Renal pelvis (tissue), 4 donors: Measurements from ENCODE around the gene RGS7. TPM values are rescaled to one million over a fixed set of nuclear protein-coding genes. Genes with fewer than 3 reads are reported as not detected.
"Not testable (repeated sequence)": the region's sequence is repeated elsewhere in the genome, so short reads cannot be mapped to it uniquely, and the experiment has no call there.

Source experiments
- DNase-seq: peaks from one replicate; pipeline ENCODE4 v3.0.0-alpha.2; 2013
- polyA plus RNA-seq, 3 donors: library from polyadenylated mRNA; unstranded; fragments of 120-200 nt; gene quantifications; one replicate each; pipeline ENCODE4 v1.2.1, GENCODE V29; 2013; ENCODE audit not compliant: insufficient read length in 3 of 3

RGS7 gene
- polyA plus RNA-seq, 3 donors = 4.4 to 4.9 (median 4.6) TPM

- no peak for DNase-seq
Measured at GRCh38 chr1:240980342-240980741, 376.7 kb downstream of the RGS7 start.

- DNase-seq = no peak
Measured at GRCh38 chr1:240976685-240977084, 380.3 kb downstream of the RGS7 start.

- no peak for DNase-seq
Measured at GRCh38 chr1:240973875-240974274, 383.1 kb downstream of the RGS7 start.

- DNase-seq = not testable (repeated sequence)
Measured at GRCh38 chr1:240972059-240972458, 384.9 kb downstream of the RGS7 start.

- DNase-seq = no peak
Measured at GRCh38 chr1:240970253-240970652, 386.8 kb downstream of the RGS7 start.

GRCh38 chr1:240968864-240969263 is 388.1 kb downstream of the RGS7 start:
- no peak for DNase-seq

GRCh38 chr1:240967070-240967724 is 389.8 kb downstream of the RGS7 start:
- DNase-seq = no peak

- DNase-seq = no peak
Measured at GRCh38 chr1:240965581-240966091, 391.4 kb downstream of the RGS7 start.

- no peak for DNase-seq
Measured at GRCh38 chr1:240962086-240962485, 394.9 kb downstream of the RGS7 start.

GRCh38 chr1:240956424-240956823 is 400.6 kb downstream of the RGS7 start:
- DNase-seq = no peak

GRCh38 chr1:240956020-240956419 is 401.0 kb downstream of the RGS7 start:
- DNase-seq = no peak

- no peak for DNase-seq
Measured at GRCh38 chr1:240947438-240948224, 409.4 kb downstream of the RGS7 start.

- no peak for DNase-seq
Measured at GRCh38 chr1:240946926-240947325, 410.1 kb downstream of the RGS7 start.

GRCh38 chr1:240942901-240943300 is 414.1 kb downstream of the RGS7 start:
- no peak for DNase-seq

- DNase-seq = no peak
Measured at GRCh38 chr1:240941701-240942370, 415.2 kb downstream of the RGS7 start.

- no peak for DNase-seq
Measured at GRCh38 chr1:240936911-240937668, 419.9 kb downstream of the RGS7 start.

- DNase-seq = no peak
Measured at GRCh38 chr1:240935920-240936319, 421.1 kb downstream of the RGS7 start.

- no peak for DNase-seq
Measured at GRCh38 chr1:240931031-240931430, 426.0 kb downstream of the RGS7 start.

GRCh38 chr1:240928265-240928664 is 428.7 kb downstream of the RGS7 start:
- no peak for DNase-seq

- peak; percentile 15 for DNase-seq
Measured at GRCh38 chr1:240927821-240928220, 429.2 kb downstream of the RGS7 start.

GRCh38 chr1:240925273-240925672 is 431.7 kb downstream of the RGS7 start:
- DNase-seq = no peak

- no peak for DNase-seq
Measured at GRCh38 chr1:240917976-240918375, 439.0 kb downstream of the RGS7 start.
